SHP77 (cell line): ENCODE measurements around the gene RNF44.

Experiments
- DNase-seq, 2 experiments: peaks; one replicate each; lab custom pipeline; 2025; lab: John Stamatoyannopoulos, UW

RNF44 gene

GRCh38 chr5:176535101-176535663 is 2.0 kb downstream of the RNF44 start:
- DNase-seq = no peak

GRCh38 chr5:176534640-176535039 is 2.6 kb downstream of the RNF44 start:
- no peak for DNase-seq

- DNase-seq = no peak
These were observed 3.1 kb downstream of the RNF44 start for GRCh38 chr5:176533894-176534611.

- DNase-seq = no peak
These were observed 3.8 kb downstream of the RNF44 start for GRCh38 chr5:176533390-176533789.

- no peak for DNase-seq
These were observed 4.4 kb downstream of the RNF44 start for GRCh38 chr5:176532795-176533194.

- DNase-seq = no peak
These were observed 5.2 kb downstream of the RNF44 start for GRCh38 chr5:176531902-176532493.

- DNase-seq = no peak
These were observed 6.0 kb downstream of the RNF44 start for GRCh38 chr5:176530983-176531901.

GRCh38 chr5:176530393-176530982 is 6.7 kb downstream of the RNF44 start:
- no peak for DNase-seq

- no peak for DNase-seq
These were observed 7.5 kb downstream of the RNF44 start for GRCh38 chr5:176529741-176530141.

- DNase-seq = no peak
These were observed 8.0 kb downstream of the RNF44 start for GRCh38 chr5:176529116-176529740.

GRCh38 chr5:176528761-176529115 is 8.5 kb downstream of the RNF44 start:
- DNase-seq = no peak

- no peak for DNase-seq
These were observed 8.9 kb downstream of the RNF44 start for GRCh38 chr5:176528301-176528700.

GRCh38 chr5:176527246-176528222 is 9.7 kb downstream of the RNF44 start:
- no peak for DNase-seq

- no peak for DNase-seq
These were observed 10.7 kb downstream of the RNF44 start for GRCh38 chr5:176526462-176526861.

- no peak for DNase-seq
These were observed 11.5 kb downstream of the RNF44 start for GRCh38 chr5:176525677-176526076.

GRCh38 chr5:176524987-176525386 is 12.2 kb downstream of the RNF44 start:
- no peak for DNase-seq

- no peak for DNase-seq
These were observed 13.1 kb downstream of the RNF44 start for GRCh38 chr5:176524138-176524537.

GRCh38 chr5:176521699-176522263 is 15.4 kb downstream of the RNF44 start:
- DNase-seq = no peak

GRCh38 chr5:176521286-176521685 is 15.9 kb downstream of the RNF44 start:
- no peak for DNase-seq
